Embryonic facial prominence (tissue), 1 donor: Measurements from ENCODE around the gene HIVEP3.
A peak's percentile ranks its signal among the peaks of the same experiment; 100 is the strongest.

Experiments
- DNase-seq: peaks from one replicate; pipeline ENCODE4 v3.0.0-alpha.2; 2016; ENCODE audit errors: extremely low spot score

Gene HIVEP3

GRCh38 chr1:41582851-41583657 lies 335.7 kb downstream of the HIVEP3 start:
- no peak for DNase-seq

GRCh38 chr1:41582351-41582750 lies 336.4 kb downstream of the HIVEP3 start:
- DNase-seq, result no peak

- DNase-seq, result no peak
Measured at GRCh38 chr1:41582004-41582325, 336.8 kb downstream of the HIVEP3 start.

- no peak for DNase-seq
Measured at GRCh38 chr1:41581216-41582003, 337.3 kb downstream of the HIVEP3 start.

- no peak for DNase-seq
Measured at GRCh38 chr1:41580520-41581172, 338.1 kb downstream of the HIVEP3 start.

GRCh38 chr1:41580021-41580420 lies 338.7 kb downstream of the HIVEP3 start:
- DNase-seq, result no peak

- DNase-seq, result no peak
Measured at GRCh38 chr1:41578712-41579335, 339.9 kb downstream of the HIVEP3 start.

- no peak for DNase-seq
Measured at GRCh38 chr1:41576620-41577019, 342.1 kb downstream of the HIVEP3 start.

- DNase-seq, result no peak
Measured at GRCh38 chr1:41576206-41576605, 342.5 kb downstream of the HIVEP3 start.

GRCh38 chr1:41574842-41575241 lies 343.9 kb downstream of the HIVEP3 start:
- DNase-seq, result no peak

GRCh38 chr1:41573785-41574713 lies 344.7 kb downstream of the HIVEP3 start:
- peak; percentile 70 for DNase-seq

GRCh38 chr1:41573194-41573593 lies 345.5 kb downstream of the HIVEP3 start:
- no peak for DNase-seq

- no peak for DNase-seq
Measured at GRCh38 chr1:41572224-41572623, 346.5 kb downstream of the HIVEP3 start.

- DNase-seq, result no peak
Measured at GRCh38 chr1:41571041-41571440, 347.7 kb downstream of the HIVEP3 start.

- DNase-seq, result no peak
Measured at GRCh38 chr1:41568204-41568603, 350.5 kb downstream of the HIVEP3 start.

- no peak for DNase-seq
Measured at GRCh38 chr1:41566969-41567368, 351.8 kb downstream of the HIVEP3 start.

GRCh38 chr1:41566274-41566885 lies 352.3 kb downstream of the HIVEP3 start:
- DNase-seq, result no peak

- DNase-seq, result no peak
Measured at GRCh38 chr1:41564741-41565475, 353.8 kb downstream of the HIVEP3 start.

- no peak for DNase-seq
Measured at GRCh38 chr1:41562328-41562727, 356.4 kb downstream of the HIVEP3 start.

- DNase-seq, result no peak
Measured at GRCh38 chr1:41560931-41561330, 357.8 kb downstream of the HIVEP3 start.
